GM20431 (cell line): ENCODE data around the gene CAPN5.

Experiments
- in situ Hi-C: fragments of 300-500 bp; cut with MseI, MboI; formaldehyde crosslinking; loops from one replicate; pipeline ENCODE4 v1.15.0; 2020; ENCODE audit warnings: low sequenced_read_pairs; ENCODE audit not compliant: unreplicated experiment

The CAPN5 gene

DNA sequence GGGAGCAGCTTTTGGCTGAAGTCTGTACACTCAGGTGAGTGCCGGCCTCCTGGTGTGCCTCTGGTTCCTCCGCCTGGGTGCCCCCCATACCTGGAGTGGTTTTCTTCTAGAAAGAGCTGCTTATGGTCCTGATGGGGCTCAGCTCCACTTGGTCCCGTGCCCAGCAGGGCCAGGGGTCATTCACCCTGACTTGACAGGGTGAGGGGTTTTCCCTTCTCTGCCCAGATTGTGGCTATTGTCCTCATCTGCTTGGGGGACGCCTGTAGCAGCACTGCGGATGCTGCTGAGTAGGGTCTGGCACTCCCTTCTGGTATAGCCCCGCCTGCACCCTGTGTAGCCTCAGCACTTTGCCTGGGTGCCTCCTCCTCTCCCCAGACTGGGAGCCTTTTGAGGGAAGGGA is 44.1 kb downstream of the CAPN5 start:
- in situ Hi-C loops: no loop called here

- in situ Hi-C loops: no loop called here
Measured at GRCh38 chr11:77111277-77111676, 44.5 kb downstream of the CAPN5 start.

GRCh38 chr11:77111946-77112345 is 45.2 kb downstream of the CAPN5 start:
- in situ Hi-C loops: no loop called here

- in situ Hi-C loops: no loop called here
Measured at GRCh38 chr11:77112641-77113381, 46.0 kb downstream of the CAPN5 start.

GRCh38 chr11:77113382-77114088 is 46.8 kb downstream of the CAPN5 start:
- in situ Hi-C loops: no loop called here

- in situ Hi-C loops: no loop called here
Measured at GRCh38 chr11:77114089-77114463, 47.3 kb downstream of the CAPN5 start.

GRCh38 chr11:77115181-77115611 is 48.4 kb downstream of the CAPN5 start:
- in situ Hi-C loops: no loop called here

GRCh38 chr11:77115956-77116355 is 49.2 kb downstream of the CAPN5 start:
- in situ Hi-C loops: no loop called here

DNA sequence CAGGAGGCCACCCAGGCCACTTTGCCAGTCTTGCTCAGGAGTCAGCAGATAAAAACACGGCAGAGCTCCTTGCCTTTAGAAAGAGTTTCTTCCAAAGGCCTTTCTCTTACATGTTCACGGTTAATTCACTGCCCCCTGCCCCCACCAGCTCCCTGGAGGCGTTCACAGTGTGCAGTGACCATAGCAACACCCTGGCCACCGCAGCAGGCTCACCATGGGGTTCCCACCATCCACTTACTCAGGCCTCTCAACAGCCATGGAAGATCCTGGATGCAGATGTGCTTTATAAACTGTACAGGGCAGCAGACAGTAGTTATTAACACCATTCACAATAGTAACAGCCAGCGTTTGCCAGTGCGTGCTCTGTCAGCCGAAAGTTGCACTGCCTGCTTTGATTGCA is 50.7 kb downstream of the CAPN5 start:
- in situ Hi-C loops: no loop called here

DNA sequence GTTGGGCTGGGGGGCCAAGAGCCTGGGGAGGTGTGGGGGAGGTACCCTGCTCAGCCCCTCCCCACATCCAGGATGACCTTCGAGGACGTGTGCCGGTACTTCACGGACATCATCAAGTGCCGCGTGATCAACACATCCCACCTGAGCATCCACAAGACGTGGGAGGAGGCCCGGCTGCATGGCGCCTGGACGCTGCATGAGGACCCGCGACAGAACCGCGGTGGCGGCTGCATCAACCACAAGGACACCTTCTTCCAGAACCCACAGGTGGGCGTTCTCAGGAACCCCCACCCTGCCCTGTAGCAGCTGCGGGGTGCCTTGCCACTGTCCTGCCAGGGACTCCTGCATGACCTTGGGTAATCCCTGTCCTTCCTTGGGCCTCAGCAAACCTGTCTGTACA is 51.3 kb downstream of the CAPN5 start:
- in situ Hi-C loops: no loop called here

GRCh38 chr11:77118971-77119370 is 52.2 kb downstream of the CAPN5 start:
- in situ Hi-C loops: no loop called here

- in situ Hi-C loops: no loop called here
Measured at GRCh38 chr11:77119531-77119936, 52.8 kb downstream of the CAPN5 start.

GRCh38 chr11:77120571-77120970 is 53.8 kb downstream of the CAPN5 start:
- in situ Hi-C loops: no loop called here

GRCh38 chr11:77121096-77121640 is 54.4 kb downstream of the CAPN5 start:
- in situ Hi-C loops: no loop called here

- in situ Hi-C loops: no loop called here
Measured at GRCh38 chr11:77121876-77122575, 55.3 kb downstream of the CAPN5 start.

- in situ Hi-C loops: no loop called here
Measured at GRCh38 chr11:77122576-77123212, 55.9 kb downstream of the CAPN5 start.

GRCh38 chr11:77123591-77123990 is 56.8 kb downstream of the CAPN5 start:
- in situ Hi-C loops: no loop called here

DNA sequence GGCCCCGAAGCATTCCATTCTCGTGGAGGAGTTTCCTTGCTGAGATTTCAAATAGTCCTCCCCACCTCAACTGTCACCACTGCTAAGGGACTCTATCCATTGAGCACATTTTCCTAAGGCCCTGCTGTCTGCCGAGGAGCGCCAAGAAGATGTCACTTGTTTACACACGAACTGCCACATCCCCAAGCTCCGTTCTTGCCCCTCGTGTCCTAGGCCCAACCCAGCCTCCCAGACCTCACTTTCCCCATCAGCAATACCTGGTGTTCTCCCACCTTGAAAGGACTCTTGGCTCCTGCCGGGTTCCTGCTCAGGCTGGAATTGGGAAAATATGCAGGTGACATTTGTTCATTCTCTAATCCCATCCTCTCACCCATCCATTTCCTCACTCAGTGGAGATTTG is 57.3 kb downstream of the CAPN5 start:
- in situ Hi-C loops: no loop called here

DNA sequence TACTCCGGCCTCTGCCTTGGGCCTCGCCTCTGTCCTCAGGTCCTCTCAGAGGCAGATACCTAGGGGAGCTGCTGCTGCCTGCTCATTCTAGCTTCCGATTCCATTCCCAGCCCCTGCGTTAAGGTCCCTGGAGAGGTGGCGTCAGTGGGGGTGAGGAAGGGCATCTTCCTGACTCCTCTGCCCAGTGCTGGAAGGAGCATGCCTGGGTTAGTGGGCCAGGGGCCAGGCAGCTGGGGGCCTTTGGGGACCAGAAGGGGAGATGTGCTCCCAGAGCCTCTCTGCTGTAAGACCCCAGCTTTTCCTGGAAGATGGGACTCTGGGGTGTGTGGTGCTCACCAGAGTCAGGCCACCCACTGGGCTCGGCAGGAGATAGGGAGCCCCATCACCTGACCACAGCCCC is 57.7 kb downstream of the CAPN5 start:
- in situ Hi-C loops: no loop called here

DNA sequence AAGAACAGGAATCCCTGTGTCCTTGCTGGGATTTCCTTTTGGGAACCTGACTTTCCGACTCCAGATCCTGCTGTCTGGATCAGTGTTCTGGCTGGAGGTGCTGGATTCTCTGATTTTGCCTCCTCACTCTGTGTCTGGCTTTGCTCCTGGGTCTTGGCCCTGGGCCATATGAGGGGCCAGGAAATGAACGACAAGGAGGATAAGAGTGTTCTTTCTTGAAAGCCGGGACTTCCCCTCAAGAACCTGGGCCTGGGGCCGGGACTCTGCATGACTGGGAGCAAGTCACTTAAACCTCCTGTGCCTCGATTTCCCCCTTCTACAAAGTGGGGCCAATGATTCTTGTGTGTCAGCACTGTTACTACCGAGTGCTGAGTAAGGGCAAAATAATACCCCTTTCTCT is 58.4 kb downstream of the CAPN5 start:
- in situ Hi-C loops: no loop called here
